ENCODE data around the gene STEAP3.

STEAP3 gene

DNA sequence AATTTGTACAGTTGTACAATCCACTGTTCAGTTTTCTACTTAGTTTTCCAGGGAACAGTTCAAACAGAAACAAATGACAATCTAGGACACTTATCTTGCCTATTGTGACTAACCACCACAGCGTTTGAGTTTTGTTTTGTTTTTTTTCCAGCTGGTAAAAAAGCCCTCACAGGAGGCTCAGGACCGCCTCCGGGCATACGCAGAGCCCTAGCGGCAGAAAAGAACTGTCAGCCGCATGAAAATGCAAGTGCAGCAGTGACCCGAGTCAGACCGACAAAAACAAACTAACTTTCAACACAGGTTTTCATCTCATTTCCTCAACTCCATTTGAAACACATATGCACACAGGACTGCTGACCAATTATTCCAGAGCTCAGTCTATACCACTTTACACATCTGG, 68.6 kb downstream of the STEAP3 start:
- H2AFZ ChIP-seq (ENCODE audit: low read length): no peak overlapping the region
- H3K79me2 ChIP-seq (ENCODE audit: insufficient read depth, low read length): no peaks in the 10 kb centered on the region
- H3K9ac ChIP-seq (ENCODE audit: low read depth, low read length, poor library complexity, severe bottlenecking): no peak overlapping the region
- no peaks in the 10 kb centered on the region for H3F3A ChIP-seq (ENCODE audit: low read depth)
- H3K27me3 ChIP-seq (ENCODE audit: insufficient read depth, low read length, poor library complexity, severe bottlenecking): no peaks in the 10 kb centered on the region
- H3K36me3 ChIP-seq (ENCODE audit: insufficient read depth, low read length): no peaks in the 10 kb centered on the region
- H3K4me1 ChIP-seq (ENCODE audit: insufficient read depth, low read length, poor library complexity, severe bottlenecking): no peaks in the 10 kb centered on the region
- H3K4me2 ChIP-seq (ENCODE audit: low read depth, low read length, poor library complexity, severe bottlenecking): no peak overlapping the region
- H3K9me2 ChIP-seq (replicated peaks; ENCODE audit: low read depth, low read length): no peaks in the 10 kb centered on the region
- no peak overlapping the region for H3K4me3 ChIP-seq (ENCODE audit: low read length, poor library complexity, severe bottlenecking)
- no peaks in the 10 kb centered on the region for H3K9me3 ChIP-seq (ENCODE audit: insufficient read depth, low read depth, low read length)
- H4K20me1 ChIP-seq (ENCODE audit: insufficient read depth, low read length, poor library complexity, severe bottlenecking): no peaks in the 10 kb centered on the region
- no peak for TF ChIP-seq EZH2phosphoT487 (IDR thresholded peaks at IDR 0.05; ENCODE audit: borderline replicate concordance)
- TF ChIP-seq, protein P1, sequence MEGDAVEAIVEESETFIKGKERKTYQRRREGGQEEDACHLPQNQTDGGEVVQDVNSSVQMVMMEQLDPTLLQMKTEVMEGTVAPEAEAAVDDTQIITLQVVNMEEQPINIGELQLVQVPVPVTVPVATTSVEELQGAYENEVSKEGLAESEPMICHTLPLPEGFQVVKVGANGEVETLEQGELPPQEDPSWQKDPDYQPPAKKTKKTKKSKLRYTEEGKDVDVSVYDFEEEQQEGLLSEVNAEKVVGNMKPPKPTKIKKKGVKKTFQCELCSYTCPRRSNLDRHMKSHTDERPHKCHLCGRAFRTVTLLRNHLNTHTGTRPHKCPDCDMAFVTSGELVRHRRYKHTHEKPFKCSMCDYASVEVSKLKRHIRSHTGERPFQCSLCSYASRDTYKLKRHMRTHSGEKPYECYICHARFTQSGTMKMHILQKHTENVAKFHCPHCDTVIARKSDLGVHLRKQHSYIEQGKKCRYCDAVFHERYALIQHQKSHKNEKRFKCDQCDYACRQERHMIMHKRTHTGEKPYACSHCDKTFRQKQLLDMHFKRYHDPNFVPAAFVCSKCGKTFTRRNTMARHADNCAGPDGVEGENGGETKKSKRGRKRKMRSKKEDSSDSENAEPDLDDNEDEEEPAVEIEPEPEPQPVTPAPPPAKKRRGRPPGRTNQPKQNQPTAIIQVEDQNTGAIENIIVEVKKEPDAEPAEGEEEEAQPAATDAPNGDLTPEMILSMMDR (conservative IDR thresholded peaks at IDR 0.05; ENCODE audit: low read length): no peak

DNA sequence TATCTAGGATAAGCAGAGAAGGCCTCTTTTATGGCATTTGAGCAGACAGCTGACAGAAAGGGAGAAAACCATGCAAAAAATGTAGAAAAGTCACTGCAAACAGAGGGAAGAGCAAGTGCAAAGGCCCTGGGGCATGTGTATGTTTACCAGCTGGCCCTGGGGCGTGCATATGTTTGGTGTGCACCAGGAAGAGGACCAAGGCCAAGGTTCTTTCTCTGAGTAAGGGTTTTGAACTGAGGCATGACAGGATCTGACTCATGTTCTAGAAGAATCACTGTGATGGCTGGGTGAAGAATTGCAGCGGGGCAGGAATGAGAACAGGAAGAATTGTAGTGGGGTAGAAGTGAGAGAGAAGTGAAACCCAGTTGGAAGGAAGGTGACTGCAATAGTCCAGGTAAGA, 69.6 kb downstream of the STEAP3 start:
- TF ChIP-seq, protein P1 (conservative IDR thresholded peaks at IDR 0.05; ENCODE audit: low read length): no peak
- TF ChIP-seq EZH2phosphoT487 (IDR thresholded peaks at IDR 0.05; ENCODE audit: borderline replicate concordance): no peak
- Histone ChIP-seq H3K9ac (ENCODE audit: low read depth, low read length, poor library complexity, severe bottlenecking) (no peak overlapping the region), H3K4me1 (ENCODE audit: insufficient read depth, low read length, poor library complexity, severe bottlenecking) (no peaks in the 10 kb centered on the region), H3K79me2 (ENCODE audit: insufficient read depth, low read length) (no peaks in the 10 kb centered on the region), H3K27me3 (ENCODE audit: insufficient read depth, low read length, poor library complexity, severe bottlenecking) (no peaks in the 10 kb centered on the region), H2AFZ (ENCODE audit: low read length) (no peak overlapping the region), H4K20me1 (ENCODE audit: insufficient read depth, low read length, poor library complexity, severe bottlenecking) (no peaks in the 10 kb centered on the region), H3K4me2 (ENCODE audit: low read depth, low read length, poor library complexity, severe bottlenecking) (no peak overlapping the region), H3K36me3 (ENCODE audit: insufficient read depth, low read length) (no peaks in the 10 kb centered on the region), H3K9me3 (ENCODE audit: insufficient read depth, low read depth, low read length) (no peaks in the 10 kb centered on the region), H3K4me3 (ENCODE audit: low read length, poor library complexity, severe bottlenecking) (no peak overlapping the region), H3F3A (ENCODE audit: low read depth) (no peaks in the 10 kb centered on the region), H3K9me2 (replicated peaks; ENCODE audit: low read depth, low read length) (no peaks in the 10 kb centered on the region)

DNA sequence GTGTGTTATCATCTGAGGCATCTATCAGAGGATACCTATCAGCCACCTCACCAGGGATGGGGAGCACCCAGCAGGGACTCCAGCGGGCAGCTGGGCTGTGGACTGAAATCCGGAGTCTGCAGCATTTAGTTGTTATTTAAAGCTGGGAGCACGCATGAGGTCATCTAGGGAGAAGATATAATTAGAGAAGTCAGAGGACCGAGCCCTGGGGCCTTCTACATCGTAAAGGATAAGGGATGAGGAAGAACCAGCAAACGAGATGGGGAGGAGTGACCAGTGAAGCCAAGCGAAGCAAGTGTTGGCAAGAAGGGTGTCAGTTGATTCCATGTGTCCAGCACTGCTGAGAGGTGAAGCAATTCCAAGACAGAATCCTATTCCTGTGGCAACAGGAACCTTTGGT, 70.3 kb downstream of the STEAP3 start:
- H3K36me3 ChIP-seq (ENCODE audit: insufficient read depth, low read length): no peaks in the 10 kb centered on the region
- no peaks in the 10 kb centered on the region for H3K4me1 ChIP-seq (ENCODE audit: insufficient read depth, low read length, poor library complexity, severe bottlenecking)
- H3K4me3 ChIP-seq (ENCODE audit: low read length, poor library complexity, severe bottlenecking): no peak overlapping the region
- H3K4me2 ChIP-seq (ENCODE audit: low read depth, low read length, poor library complexity, severe bottlenecking): no peak overlapping the region
- H2AFZ ChIP-seq (ENCODE audit: low read length): no peak overlapping the region
- H3K27me3 ChIP-seq (ENCODE audit: insufficient read depth, low read length, poor library complexity, severe bottlenecking): no peaks in the 10 kb centered on the region
- H4K20me1 ChIP-seq (ENCODE audit: insufficient read depth, low read length, poor library complexity, severe bottlenecking): no peaks in the 10 kb centered on the region
- H3K9me2 ChIP-seq (replicated peaks; ENCODE audit: low read depth, low read length): no peaks in the 10 kb centered on the region
- H3F3A ChIP-seq (ENCODE audit: low read depth): no peaks in the 10 kb centered on the region
- H3K79me2 ChIP-seq (ENCODE audit: insufficient read depth, low read length): no peaks in the 10 kb centered on the region
- no peak for TF ChIP-seq EZH2phosphoT487 (IDR thresholded peaks at IDR 0.05; ENCODE audit: borderline replicate concordance)
- TF ChIP-seq, protein P1 (conservative IDR thresholded peaks at IDR 0.05; ENCODE audit: low read length): no peak
- H3K9ac ChIP-seq (ENCODE audit: low read depth, low read length, poor library complexity, severe bottlenecking): no peak overlapping the region
- no peaks in the 10 kb centered on the region for H3K9me3 ChIP-seq (ENCODE audit: insufficient read depth, low read depth, low read length)

Measured in Loucy (cell line).